ENCODE data around the gene APOBEC2.

DNA sequence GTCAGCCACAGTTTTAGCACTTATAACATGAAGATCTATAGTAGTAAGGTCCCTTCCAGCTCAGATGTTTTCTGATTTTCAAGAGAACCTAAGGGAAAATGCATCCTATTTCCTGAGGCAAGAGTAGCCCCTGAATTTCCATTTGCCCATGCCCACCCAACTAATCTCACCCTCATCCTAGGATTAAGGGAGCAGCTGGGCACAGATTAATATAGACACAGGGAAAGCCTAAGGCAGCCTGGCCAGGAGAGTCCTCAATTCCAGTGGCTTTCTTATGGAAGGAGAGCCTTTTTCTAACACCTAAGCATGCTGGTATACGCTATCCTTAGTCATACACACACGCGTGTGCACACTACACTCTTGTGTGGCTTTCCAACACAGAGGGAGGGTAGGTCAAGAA lies 1.5 kb downstream of the APOBEC2 start:
- no peak for TF ChIP-seq POLR2A (IDR thresholded peaks at IDR 0.05; ENCODE audit: low read length)
- no peak for TF ChIP-seq GATA1 (IDR thresholded peaks at IDR 0.05; ENCODE audit: low read depth, low read length)
